Liver (tissue), 9 donors: ENCODE measurements around the gene SREK1IP1. TPM values are rescaled to one million over a fixed set of nuclear protein-coding genes. Genes with fewer than 3 reads are reported as not detected.

ENCODE experiments used
- DNase-seq: peaks from one replicate; pipeline ENCODE4 v3.0.0-alpha.2; 2017; ENCODE audit warnings: low spot score
- H3K27ac ChIP-seq, 2 donors: one replicate each; pipeline ENCODE4 v1.7.0; 2013; ENCODE audit warnings: inconsistent platforms in 2 of 2, low read length in 2 of 2, control low read depth in 1 of 2, low read depth in 1 of 2, mild to moderate bottlenecking in 1 of 2
- H3K27me3 ChIP-seq, 4 donors: one replicate each; pipeline versions ENCODE4 v1.6.1 to v1.7.0; 2013; ENCODE audit warnings: low read length in 3 of 4, inconsistent platforms in 1 of 4, mild to moderate bottlenecking in 1 of 4, moderate library complexity in 1 of 4; ENCODE audit not compliant: control insufficient read depth in 4 of 4, insufficient read depth in 4 of 4
- H3K36me3 ChIP-seq, 4 donors: one replicate each; pipeline versions ENCODE4 v1.6.1 to v1.7.0; 2013; ENCODE audit warnings: low read length in 3 of 4, mild to moderate bottlenecking in 3 of 4, low read depth in 1 of 4, moderate library complexity in 1 of 4; ENCODE audit not compliant: control insufficient read depth in 4 of 4, insufficient read depth in 3 of 4
- H3K4me1 ChIP-seq, 4 donors: one replicate each; pipeline versions ENCODE4 v1.6.1 to v1.7.0; 2013; ENCODE audit warnings: low read length in 3 of 4, mild to moderate bottlenecking in 3 of 4, moderate library complexity in 1 of 4; ENCODE audit not compliant: control insufficient read depth in 4 of 4, insufficient read depth in 4 of 4
- H3K4me3 ChIP-seq, 3 donors: one replicate each; pipeline versions ENCODE4 v1.6.1 to v1.7.0; 2013; ENCODE audit warnings: low read length in 3 of 3, control low read depth in 1 of 3, low read depth in 1 of 3, mild to moderate bottlenecking in 1 of 3
- H3K9ac ChIP-seq, 2 donors: one replicate each; pipeline ENCODE4 v1.7.0; 2013; ENCODE audit warnings: low read length in 2 of 2, mild to moderate bottlenecking in 2 of 2, moderate library complexity in 2 of 2, control low read depth in 1 of 2, low read depth in 1 of 2
- H3K9me3 ChIP-seq, 4 donors: one replicate each; pipeline versions ENCODE4 v1.6.1 to v1.7.0; 2013; ENCODE audit warnings: low read length in 3 of 4; ENCODE audit not compliant: control insufficient read depth in 4 of 4
- EGR1 ChIP-seq, 2 donors: IDR thresholded peaks; 2 replicates each; pipeline ENCODE4 v1.6.1; 2016 to 2018; ENCODE audit warnings: antibody characterized with exemption in 2 of 2, low read depth in 2 of 2
- FOXA1 ChIP-seq: IDR thresholded peaks from 2 replicates; pipeline ENCODE4 v1.6.1; 2016; ENCODE audit warnings: antibody characterized with exemption
- FOXA2 ChIP-seq: IDR thresholded peaks from 2 replicates; pipeline ENCODE4 v1.6.1; 2016; ENCODE audit warnings: antibody characterized with exemption
- GABPA ChIP-seq, 2 donors: IDR thresholded peaks in 1 of 2; conservative IDR thresholded peaks in 1 of 2; 2 replicates each; pipeline ENCODE4 v1.6.1; 2016; ENCODE audit warnings: antibody characterized with exemption in 2 of 2, mild to moderate bottlenecking in 1 of 2, moderate library complexity in 1 of 2
- HNF4A ChIP-seq, 2 donors: conservative IDR thresholded peaks; 2 replicates each; pipeline ENCODE4 v1.6.1; 2016; ENCODE audit warnings: antibody characterized with exemption in 2 of 2, mild to moderate bottlenecking in 2 of 2
- HNF4G ChIP-seq: IDR thresholded peaks from 2 replicates; pipeline ENCODE4 v1.6.1; 2016; ENCODE audit warnings: antibody characterized with exemption
- NR2F2 ChIP-seq: IDR thresholded peaks from 2 replicates; pipeline ENCODE4 v1.6.1; 2016; ENCODE audit warnings: antibody characterized with exemption
- RAD21 ChIP-seq, 2 donors: IDR thresholded peaks; 2 replicates each; pipeline ENCODE4 v1.6.1; 2016; ENCODE audit warnings: antibody characterized with exemption in 2 of 2, mild to moderate bottlenecking in 2 of 2
- RXRA ChIP-seq, 2 donors: IDR thresholded peaks; 2 replicates each; pipeline ENCODE4 v1.6.1; 2017 to 2018; ENCODE audit warnings: antibody characterized with exemption in 2 of 2, mild to moderate bottlenecking in 1 of 2
- SP1 ChIP-seq: IDR thresholded peaks from 2 replicates; pipeline ENCODE4 v1.6.1; 2018; ENCODE audit warnings: antibody characterized with exemption, mild to moderate bottlenecking
- TAF1 ChIP-seq: conservative IDR thresholded peaks from 2 replicates; pipeline ENCODE4 v1.6.1; 2016; ENCODE audit warnings: antibody characterized with exemption, mild to moderate bottlenecking
- YY1 ChIP-seq: IDR thresholded peaks from 2 replicates; pipeline ENCODE4 v1.6.1; 2016; ENCODE audit warnings: antibody characterized with exemption, mild to moderate bottlenecking
- WGBS: extraction: QIAGEN DNeasy Blood & Tissue Kit; methylation state at CpG from one replicate; pipeline ENCODE4 v1.1.7; 2013; 5-methylcytosine and 5-hydroxymethylcytosine counted together
- polyA plus RNA-seq, 2 donors: library from polyadenylated mRNA; stranded (reverse) in 1 of 2; unstranded in 1 of 2; fragments of 200-250 nt in 1 of 2; fragments of >200 nt in 1 of 2; fragmentation: Nextera tagmentation in 1 of 2; extraction: Ambion mirVana in 1 of 2; gene quantifications; one replicate each; pipeline versions ENCODE4 v1.2.1 to v1.2.3, GENCODE V29; 2013 to 2015
- total RNA-seq, 2 donors: library from RNA; depleted of rRNA; stranded (reverse); fragments of >200 nt; gene quantifications; one replicate each; pipeline ENCODE4 v1.2.3, GENCODE V29; 2014
- TF ChIP-seq, protein P1 (sequence below): IDR thresholded peaks from 2 replicates; pipeline ENCODE4 v1.6.1; 2016; ENCODE audit warnings: antibody characterized with exemption
- TF ChIP-seq, protein P2 (sequence below): fragments of 150-350 bp; IDR thresholded peaks from 2 replicates; pipeline ENCODE4 v1.5.1; 2017; ENCODE audit warnings: improper control_type of control experiment, low read depth, low read length; ENCODE audit not compliant: missing input control
- donor health status: healthy.
- donor health status: healthy.
- donor health status: healthy.
- donor health status: healthy.
- donor health status: healthy.

Gene SREK1IP1
- total and polyA plus RNA-seq, 4 donors, result 2.9 to 22.0 (median 7.8) TPM

GRCh38 chr5:64685866-64686265, 82.6 kb downstream of the SREK1IP1 start:
- DNase-seq, result no peak
- H3K4me3 ChIP-seq, result no peak overlapping the region
- peaks cover 5 to 9% (median 8%) of the 10 kb centered on the region in 4 donors for H3K4me1 ChIP-seq
- no peaks in the 10 kb centered on the region for H3K9me3 ChIP-seq
- no peaks in the 10 kb centered on the region for H3K36me3 ChIP-seq
- TF ChIP-seq EGR1 (IDR thresholded peaks at IDR 0.05; ENCODE audit: low read depth in 2 of 2) (no peak), HNF4A (conservative IDR thresholded peaks at IDR 0.05) (no peak), FOXA1 (no peak), NR2F2 (no peak), TAF1 (no peak), YY1 (no peak), SP1 (no peak), RXRA (IDR thresholded peaks at IDR 0.05) (no peak)
- TF ChIP-seq, protein P1, sequence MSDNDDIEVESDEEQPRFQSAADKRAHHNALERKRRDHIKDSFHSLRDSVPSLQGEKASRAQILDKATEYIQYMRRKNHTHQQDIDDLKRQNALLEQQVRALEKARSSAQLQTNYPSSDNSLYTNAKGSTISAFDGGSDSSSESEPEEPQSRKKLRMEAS, result no peak
- TF ChIP-seq, protein P2, sequence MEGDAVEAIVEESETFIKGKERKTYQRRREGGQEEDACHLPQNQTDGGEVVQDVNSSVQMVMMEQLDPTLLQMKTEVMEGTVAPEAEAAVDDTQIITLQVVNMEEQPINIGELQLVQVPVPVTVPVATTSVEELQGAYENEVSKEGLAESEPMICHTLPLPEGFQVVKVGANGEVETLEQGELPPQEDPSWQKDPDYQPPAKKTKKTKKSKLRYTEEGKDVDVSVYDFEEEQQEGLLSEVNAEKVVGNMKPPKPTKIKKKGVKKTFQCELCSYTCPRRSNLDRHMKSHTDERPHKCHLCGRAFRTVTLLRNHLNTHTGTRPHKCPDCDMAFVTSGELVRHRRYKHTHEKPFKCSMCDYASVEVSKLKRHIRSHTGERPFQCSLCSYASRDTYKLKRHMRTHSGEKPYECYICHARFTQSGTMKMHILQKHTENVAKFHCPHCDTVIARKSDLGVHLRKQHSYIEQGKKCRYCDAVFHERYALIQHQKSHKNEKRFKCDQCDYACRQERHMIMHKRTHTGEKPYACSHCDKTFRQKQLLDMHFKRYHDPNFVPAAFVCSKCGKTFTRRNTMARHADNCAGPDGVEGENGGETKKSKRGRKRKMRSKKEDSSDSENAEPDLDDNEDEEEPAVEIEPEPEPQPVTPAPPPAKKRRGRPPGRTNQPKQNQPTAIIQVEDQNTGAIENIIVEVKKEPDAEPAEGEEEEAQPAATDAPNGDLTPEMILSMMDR, result no peak
- no peak overlapping the region for H3K27ac ChIP-seq
- H3K9ac ChIP-seq, result no peak overlapping the region
- peaks cover 0 to 11% (median under 1%) of the 10 kb centered on the region in 4 donors for H3K27me3 ChIP-seq
- WGBS, result 73% methylated on average over 5 of the region's 5 CpGs

GRCh38 chr5:64682608-64683007, 85.9 kb downstream of the SREK1IP1 start:
- H3K36me3 ChIP-seq, result no peaks in the 10 kb centered on the region
- no peaks in the 10 kb centered on the region for H3K4me1 ChIP-seq
- no peak overlapping the region for H3K4me3 ChIP-seq
- H3K27ac ChIP-seq, result no peak overlapping the region
- H3K9me3 ChIP-seq, result no peaks in the 10 kb centered on the region
- no peak overlapping the region for H3K9ac ChIP-seq
- WGBS, result 93% methylated on average over 7 of the region's 7 CpGs
- no peak for DNase-seq
- TF ChIP-seq HNF4G (no peak), YY1 (no peak), FOXA2 (no peak), RAD21 (IDR thresholded peaks at IDR 0.05) (no peak), HNF4A (conservative IDR thresholded peaks at IDR 0.05) (no peak), SP1 (no peak), GABPA (IDR thresholded peaks at IDR 0.05 in 1 of 2, conservative IDR thresholded peaks at IDR 0.05 in 1 of 2) (no peak), NR2F2 (no peak)
- TF ChIP-seq, protein P2, result no peak
- TF ChIP-seq, protein P1, result no peak
- peaks cover 0 to 4% (median 0%) of the 10 kb centered on the region in 4 donors for H3K27me3 ChIP-seq

- Histone ChIP-seq H3K4me1 (no peaks in the 10 kb centered on the region), H3K9ac (no peak overlapping the region), H3K4me3 (no peak overlapping the region), H3K27ac (no peak overlapping the region), H3K9me3 (no peaks in the 10 kb centered on the region), H3K27me3 (no peaks in the 10 kb centered on the region), H3K36me3 (no peaks in the 10 kb centered on the region)
- WGBS, result 85% methylated on average over 4 of the region's 4 CpGs
- no peak for DNase-seq
- TF ChIP-seq RXRA (IDR thresholded peaks at IDR 0.05), result no peak
Observed at GRCh38 chr5:64680289-64680688, 88.2 kb downstream of the SREK1IP1 start.
